IPS-11a (cell line): Measurements from ENCODE around the gene VNN1.
"Not testable (repeated sequence)": the region's sequence is repeated elsewhere in the genome, so short reads cannot be mapped to it uniquely, and the experiment has no call there.

Experiments used
- H3K4me3 ChIP-seq: one replicate; pipeline ENCODE4 v1.5.1; 2013; ENCODE audit warnings: low read depth, low read length, control low read depth

Gene VNN1

DNA sequence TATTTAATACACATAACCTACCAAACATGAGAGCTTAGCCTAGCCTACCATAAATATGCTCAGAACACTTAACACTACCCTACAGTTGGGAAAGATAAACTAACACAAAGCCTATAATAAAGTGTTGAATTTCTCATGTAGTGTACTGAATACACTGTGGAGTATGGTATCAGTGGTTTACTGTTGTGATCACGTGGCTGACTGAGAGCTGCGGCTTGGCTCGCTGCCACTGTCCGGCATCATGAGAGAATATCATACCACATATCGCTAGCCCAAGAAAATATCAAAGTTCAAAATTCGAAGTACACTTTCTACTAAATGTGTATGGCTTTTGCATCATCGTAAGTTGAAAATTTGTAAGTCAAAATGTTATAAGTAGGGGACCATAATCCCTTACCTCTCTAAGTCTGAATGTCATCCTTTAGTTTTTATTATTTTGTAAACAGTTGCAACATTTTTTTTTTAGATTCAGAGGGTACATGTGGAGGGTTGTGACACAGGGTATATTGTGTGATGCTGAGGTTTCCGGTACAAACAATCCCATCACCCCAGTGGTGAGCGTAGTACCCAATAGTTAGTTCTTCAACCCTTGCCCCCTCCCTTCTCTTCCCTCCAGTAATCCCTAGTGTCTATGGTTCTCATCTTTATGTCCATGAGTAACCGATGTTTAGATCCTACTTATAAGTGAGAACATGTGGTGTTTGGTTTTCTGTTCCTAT, 40.3 kb downstream of the VNN1 start:
- H3K4me3 ChIP-seq = no peak overlapping the region

DNA sequence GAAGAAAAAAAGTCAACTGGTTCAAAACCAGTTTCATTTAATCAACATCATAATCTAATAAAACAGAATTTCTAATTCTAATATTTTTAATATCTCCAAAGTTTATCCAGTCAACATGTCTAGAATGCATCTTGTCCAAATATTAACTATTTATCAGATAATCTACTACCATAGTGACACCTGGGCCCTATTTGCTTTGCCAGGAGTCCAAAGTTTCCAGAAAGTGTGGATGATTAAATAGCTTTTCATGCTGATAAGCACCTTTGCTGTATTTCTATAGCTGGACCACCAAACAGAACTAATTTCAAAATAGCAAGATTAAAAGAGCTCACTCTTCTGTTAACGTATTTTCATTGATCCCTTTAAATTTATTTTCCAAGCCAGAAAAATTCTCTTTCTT, 42.6 kb downstream of the VNN1 start:
- no peak overlapping the region for H3K4me3 ChIP-seq

DNA sequence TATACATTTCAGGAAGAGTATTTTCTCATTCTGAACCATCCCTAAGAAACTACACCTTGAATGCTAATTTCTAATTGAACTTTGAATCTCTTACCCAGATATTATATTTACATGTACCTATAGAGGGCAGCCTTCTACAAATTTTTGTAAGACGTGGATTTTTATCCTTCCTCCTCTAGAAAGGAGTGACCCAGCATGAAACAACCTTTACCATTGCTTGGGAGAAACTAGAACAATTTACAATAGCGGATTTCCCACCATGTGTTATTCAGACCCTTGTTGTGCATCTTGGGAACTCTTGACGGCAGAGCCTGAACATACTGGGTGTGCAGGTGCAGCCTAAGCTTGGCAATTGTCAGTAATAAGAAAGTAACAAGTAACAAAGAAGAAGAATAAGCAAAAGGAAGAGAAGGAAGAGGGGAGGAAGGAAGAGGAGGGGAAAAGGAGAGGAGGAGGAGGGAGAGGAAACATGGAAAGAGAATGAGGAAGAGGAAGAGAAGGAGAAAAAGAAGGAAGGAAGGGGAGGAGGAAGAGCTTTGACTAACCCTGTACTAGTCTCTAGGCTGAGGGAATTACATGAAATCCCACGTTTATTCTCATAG, 44.1 kb downstream of the VNN1 start:
- no peak overlapping the region for H3K4me3 ChIP-seq

DNA sequence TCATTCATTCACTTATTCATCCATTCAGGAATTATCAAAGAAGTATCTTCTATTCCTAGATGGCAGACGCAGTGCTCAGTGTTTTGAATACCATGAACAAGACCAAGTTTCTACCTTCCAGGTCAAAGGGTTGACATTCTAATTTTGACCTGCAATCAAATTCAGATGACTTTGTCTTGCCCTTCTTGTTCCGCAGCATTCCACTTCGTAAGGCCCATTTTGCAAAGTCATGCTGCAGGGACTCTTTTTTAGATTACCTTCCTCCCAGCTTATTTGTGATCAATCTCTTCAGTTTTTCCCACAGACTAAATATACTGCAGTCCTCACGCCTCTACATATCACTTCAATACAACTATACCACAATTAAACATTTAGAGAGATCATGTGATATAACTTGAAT, 47.7 kb downstream of the VNN1 start:
- H3K4me3 ChIP-seq = no peak overlapping the region

DNA sequence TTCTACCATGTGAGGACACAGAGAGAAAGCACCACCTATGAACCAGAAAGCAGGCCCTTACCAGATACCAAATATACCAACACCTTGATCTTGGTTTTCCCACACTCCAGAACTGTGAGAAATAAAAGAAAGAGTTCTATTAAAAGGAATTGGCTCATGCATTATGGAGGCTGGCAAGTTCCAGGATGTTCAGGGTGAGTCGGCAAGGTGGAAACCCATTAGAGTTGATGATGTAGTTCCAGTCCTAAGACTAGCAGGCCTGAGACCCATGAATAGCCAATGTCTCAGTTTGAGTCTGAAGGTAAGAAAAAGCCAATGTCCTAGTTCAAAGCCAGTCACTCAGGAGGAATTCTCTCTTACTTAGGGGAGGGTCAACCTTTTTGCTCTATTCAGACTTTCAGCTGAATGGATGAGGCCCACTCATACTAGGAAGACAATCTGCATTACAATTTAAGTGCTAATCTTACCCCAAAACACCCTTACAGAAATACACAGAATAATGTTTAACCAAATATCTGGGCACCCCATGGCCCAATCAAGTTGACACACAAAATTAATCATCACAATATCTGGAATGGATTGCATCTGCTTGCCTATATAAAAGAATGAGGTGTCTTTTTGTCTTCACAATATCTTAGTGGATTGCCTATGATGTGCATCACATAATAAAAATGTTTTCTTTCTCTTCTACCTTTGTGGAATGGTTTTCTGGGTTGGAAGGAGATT, 49.4 kb downstream of the VNN1 start:
- no peak overlapping the region for H3K4me3 ChIP-seq

GRCh38 chr6:132663661-132664060, 50.2 kb downstream of the VNN1 start:
- no peak overlapping the region for H3K4me3 ChIP-seq

- no peak overlapping the region for H3K4me3 ChIP-seq
Observed at GRCh38 chr6:132661906-132662305, 51.9 kb downstream of the VNN1 start.

- H3K4me3 ChIP-seq = no peak within 1 kb of the TSS
Observed at GRCh38 chr6:132659082-132659481, 54.8 kb downstream of the VNN1 start, which contains the start of gene TAAR1. Gene TAAR1 (minus strand): TSS chr6:132659182. CDS start chr6:132646003, 13,179 bp downstream.

DNA sequence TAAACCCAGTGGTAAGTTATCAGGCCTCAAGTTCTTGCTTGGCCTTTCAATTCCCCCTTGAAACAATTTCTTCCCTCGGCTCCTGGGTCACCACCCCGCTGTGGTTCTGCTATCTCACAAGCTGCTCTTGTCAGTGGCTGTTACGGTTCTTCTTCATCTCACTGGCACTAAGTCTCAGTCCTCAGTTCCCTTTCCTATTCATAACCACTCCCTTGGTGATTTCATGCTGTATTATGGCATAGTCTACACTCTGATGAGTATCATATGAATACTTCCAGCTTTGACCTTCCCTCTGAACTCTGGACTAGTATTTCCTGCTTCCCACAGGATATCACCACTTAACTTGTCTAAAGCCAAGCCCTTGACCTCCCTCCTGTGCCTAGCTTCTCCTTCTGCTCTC, 62.8 kb downstream of the VNN1 start:
- no peak overlapping the region for H3K4me3 ChIP-seq

GRCh38 chr6:132650429-132650828, 63.4 kb downstream of the VNN1 start:
- no peak overlapping the region for H3K4me3 ChIP-seq

- H3K4me3 ChIP-seq = no peak overlapping the region
Observed at GRCh38 chr6:132648828-132649227, 65.0 kb downstream of the VNN1 start.

- H3K4me3 ChIP-seq = no peak overlapping the region
Observed at GRCh38 chr6:132648356-132648755, 65.5 kb downstream of the VNN1 start.

DNA sequence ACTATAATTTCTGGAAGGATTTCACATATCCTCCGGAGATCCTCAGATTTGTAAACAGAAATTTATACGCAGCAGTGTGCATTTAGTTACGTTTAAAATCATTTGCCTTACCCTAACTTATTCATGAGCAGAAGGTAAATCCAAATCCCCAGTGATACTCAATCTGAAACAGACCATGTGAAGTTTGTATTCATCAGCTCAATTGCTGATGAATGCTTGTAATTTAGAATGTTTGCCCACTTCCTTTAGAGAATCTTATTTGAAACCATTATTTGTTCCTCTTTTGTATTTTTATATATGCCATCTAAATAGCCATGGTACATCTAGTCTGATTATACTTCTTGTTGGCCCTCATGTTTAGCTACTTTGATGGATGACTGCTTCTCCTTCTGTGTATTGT, 70.3 kb downstream of the VNN1 start:
- H3K4me3 ChIP-seq = no peak overlapping the region

DNA sequence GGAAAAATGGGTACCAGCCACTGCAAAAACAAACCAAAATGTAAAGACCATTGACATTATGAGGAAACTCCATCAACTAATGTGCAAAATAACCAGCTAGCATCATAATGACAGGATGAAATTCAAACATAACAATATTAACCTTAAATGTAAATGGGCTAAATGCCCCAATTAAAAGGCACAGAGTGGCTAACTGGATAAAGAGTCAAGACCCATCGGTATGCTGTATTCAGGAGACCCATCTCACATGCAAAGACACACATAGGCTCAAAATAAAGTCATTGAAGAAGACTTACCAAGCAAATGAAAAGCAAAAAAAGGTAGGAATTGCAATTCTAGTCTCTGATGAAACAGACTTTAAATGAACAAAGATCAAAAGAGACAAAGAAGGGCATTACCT, 76.7 kb downstream of the VNN1 start:
- not testable (repeated sequence) for H3K4me3 ChIP-seq

GRCh38 chr6:132635906-132636305, 77.9 kb downstream of the VNN1 start:
- H3K4me3 ChIP-seq = not testable (repeated sequence)

GRCh38 chr6:132635288-132635687, 78.6 kb downstream of the VNN1 start:
- H3K4me3 ChIP-seq = not testable (repeated sequence)

DNA sequence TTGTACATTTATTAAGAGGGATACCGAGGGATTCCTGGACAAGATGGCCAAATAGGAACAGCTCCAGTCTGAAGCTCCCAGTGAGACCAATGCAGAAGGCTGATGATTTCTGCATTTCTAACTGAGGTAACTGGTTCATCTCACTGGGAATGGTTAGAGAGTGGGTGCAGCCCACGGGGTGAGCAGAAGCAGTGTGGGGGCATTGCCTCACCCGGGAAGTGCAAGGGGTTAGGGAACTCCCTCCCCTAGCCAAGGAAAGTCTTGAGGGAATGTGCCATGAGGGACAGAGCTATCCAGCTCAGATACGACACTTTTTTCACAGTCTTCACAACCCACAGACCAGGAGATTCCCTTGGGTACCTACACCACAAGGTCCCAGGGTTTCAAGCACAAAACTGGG, 79.1 kb downstream of the VNN1 start:
- no peak overlapping the region for H3K4me3 ChIP-seq

- H3K4me3 ChIP-seq = no peak overlapping the region
Observed at GRCh38 chr6:132633362-132633761, 80.5 kb downstream of the VNN1 start.
